Activated CD8-positive, alpha-beta memory T cell treated with anti-CD3 and anti-CD28 coated beads, Interleukin-2, amount 50 U/mL, for 24 hours (primary cell): Measurements from ENCODE around the gene PCDH9.

Experiments
- DNase-seq: peaks from one replicate; pipeline ENCODE4 v3.0.0-alpha.2; 2020; ENCODE audit errors: extremely low read depth

Gene PCDH9, protein sequence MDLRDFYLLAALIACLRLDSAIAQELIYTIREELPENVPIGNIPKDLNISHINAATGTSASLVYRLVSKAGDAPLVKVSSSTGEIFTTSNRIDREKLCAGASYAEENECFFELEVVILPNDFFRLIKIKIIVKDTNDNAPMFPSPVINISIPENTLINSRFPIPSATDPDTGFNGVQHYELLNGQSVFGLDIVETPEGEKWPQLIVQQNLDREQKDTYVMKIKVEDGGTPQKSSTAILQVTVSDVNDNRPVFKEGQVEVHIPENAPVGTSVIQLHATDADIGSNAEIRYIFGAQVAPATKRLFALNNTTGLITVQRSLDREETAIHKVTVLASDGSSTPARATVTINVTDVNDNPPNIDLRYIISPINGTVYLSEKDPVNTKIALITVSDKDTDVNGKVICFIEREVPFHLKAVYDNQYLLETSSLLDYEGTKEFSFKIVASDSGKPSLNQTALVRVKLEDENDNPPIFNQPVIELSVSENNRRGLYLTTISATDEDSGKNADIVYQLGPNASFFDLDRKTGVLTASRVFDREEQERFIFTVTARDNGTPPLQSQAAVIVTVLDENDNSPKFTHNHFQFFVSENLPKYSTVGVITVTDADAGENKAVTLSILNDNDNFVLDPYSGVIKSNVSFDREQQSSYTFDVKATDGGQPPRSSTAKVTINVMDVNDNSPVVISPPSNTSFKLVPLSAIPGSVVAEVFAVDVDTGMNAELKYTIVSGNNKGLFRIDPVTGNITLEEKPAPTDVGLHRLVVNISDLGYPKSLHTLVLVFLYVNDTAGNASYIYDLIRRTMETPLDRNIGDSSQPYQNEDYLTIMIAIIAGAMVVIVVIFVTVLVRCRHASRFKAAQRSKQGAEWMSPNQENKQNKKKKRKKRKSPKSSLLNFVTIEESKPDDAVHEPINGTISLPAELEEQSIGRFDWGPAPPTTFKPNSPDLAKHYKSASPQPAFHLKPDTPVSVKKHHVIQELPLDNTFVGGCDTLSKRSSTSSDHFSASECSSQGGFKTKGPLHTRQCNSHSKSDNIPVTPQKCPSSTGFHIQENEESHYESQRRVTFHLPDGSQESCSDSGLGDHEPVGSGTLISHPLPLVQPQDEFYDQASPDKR (N-terminal part only)

DNA sequence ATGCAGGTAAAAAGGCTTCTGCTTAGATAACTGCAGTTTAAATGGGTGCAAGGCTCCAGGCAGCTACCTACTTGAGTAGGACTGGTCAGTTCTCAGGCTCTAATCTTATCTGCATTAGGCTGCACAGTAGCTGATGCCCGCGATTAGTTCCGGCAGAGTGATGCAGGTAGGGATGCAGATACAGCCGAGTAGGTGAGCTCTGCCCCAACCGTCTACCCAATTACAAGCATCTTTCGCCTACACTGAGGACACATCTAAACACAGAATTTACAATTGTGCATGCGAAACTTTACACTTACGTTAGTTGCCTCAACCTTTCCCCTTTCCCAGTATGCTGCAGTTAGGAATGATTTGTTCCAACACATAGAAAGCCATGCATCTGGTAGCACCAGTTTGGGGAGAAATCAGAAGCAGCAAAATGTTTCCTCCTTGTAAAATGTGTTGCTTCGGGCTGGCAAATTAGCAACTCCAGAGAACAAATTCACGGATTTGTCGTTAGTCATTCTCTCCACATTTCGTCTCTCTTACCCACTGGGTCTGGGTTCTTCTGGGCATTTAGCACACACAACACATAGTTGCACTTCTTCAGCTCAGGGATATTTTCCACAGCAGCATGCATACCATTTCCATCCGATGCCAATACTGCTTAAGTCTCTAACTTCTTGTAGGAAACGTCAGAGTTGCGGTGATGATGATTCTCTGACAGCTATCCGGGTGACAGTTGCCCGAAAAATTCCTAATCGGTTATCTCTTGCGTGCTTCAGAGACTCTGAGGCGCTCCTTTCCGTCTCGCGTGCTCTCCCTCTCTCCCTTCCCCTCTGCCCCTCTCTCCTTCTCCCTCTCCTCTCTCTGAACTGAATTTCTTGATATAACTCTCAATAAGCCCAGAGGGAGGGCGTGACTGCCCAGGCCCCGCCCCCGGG lies at the start of gene PCDH9:
Gene PCDH9 (minus strand): TSS at position 856 of the 923 bp plus-strand sequence. CDS start 1,896 bp downstream, outside the sequence.
- no peak for DNase-seq

DNA sequence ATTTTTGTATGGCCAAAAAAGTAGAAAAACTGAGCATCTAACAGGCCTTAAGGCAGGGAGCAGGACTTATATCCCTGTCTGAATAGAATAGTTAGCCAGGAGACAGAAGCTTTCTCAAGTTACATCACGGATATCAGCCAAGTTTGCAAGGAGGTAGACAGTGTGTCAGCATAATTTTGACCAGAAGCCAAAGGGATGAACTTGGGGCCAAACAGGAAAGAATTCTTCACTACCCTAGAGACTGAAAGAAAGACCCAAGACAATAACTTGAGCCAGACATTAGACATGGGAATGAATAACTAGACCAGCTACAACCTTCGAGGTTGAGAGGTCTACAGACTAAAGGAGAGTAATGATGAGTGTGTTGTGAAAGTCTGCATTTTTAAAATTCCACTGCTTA lies 48.1 kb upstream of the PCDH9 start:
- no peak for DNase-seq

DNA sequence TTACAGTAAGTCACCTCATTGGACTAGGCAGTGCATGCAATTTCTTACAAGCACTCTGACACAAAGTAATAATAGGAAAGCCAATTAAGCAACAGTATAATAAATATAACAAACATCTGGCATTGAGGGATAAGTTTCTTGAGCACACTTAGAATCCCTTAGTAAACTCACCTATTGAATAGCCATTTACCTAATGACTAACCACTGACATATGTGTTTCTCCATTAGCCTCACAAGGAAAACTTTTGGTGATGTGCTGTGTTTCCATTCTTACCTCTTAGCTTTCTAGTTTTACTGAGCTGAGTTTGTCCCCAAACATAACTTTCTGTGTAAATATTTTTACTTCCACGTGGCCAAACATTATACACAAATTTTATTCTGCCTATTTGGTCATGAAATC lies 47.4 kb upstream of the PCDH9 start:
- DNase-seq: no peak

DNA sequence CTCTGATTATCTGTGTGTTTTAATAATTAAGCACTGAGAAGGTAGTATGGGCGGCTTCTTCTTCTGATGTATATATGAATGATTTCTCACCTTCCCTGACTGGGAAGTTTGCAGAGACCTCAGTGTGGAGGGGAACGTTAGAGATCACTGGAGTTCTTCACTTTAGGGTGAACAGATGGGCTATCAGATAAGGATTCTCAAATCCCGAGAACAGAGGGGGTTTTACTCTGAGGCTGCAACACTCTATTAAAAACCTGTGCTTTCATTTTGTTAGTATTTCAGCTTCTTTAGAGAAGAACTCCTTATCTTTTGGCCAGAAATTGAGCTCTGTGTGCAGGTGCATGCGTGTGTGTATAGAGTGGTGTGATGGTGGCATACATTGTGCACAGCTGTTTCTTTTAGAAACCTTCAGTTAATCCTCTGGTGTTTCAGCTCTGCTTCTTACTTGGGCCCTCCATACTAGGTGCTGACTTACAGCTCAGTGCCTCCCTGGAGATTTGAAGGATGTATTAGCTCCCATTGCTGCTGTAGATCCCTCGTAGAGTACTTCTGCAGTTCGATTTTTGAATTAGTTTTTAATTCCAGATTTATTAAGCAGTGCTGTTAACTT lies 45.3 kb upstream of the PCDH9 start:
- DNase-seq: no peak

DNA sequence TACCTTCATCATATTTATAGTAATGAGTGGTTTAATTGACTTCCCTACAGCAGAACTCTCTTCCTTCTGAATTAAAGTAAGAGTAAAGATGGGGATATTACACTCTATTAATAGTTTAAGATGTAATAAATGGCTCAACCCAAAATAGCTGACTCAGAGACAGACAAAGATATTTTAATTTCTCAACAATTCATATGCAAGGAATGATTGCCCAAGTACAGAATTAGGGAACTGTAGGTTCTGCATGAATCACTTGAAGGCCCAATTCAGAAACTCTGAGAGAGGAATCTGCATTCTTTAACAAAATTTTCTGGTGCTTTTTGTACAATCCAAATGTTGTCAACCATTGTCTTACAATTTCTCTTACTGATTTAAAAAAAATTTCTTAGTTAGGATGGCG lies 42.9 kb upstream of the PCDH9 start:
- no peak for DNase-seq

DNA sequence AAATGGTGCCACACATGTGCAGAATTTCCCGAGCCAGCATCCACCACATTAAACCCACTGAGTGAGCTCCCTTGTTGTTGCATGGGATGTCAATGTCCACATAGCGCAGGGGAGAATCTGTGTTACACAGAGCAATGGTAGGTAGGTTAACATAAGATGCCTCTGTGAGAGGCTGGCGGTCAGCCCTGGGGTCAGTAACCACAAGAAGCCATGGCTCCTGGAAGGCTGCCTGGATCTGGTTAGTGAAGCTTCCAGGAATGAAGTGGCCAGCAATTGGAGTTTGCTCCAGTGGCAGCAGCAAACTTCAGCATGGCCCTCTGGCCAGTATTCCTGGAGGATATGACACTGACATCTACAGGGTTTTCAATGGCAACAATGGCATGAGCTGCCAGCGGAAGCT lies 37.0 kb upstream of the PCDH9 start:
- no peak for DNase-seq

DNA sequence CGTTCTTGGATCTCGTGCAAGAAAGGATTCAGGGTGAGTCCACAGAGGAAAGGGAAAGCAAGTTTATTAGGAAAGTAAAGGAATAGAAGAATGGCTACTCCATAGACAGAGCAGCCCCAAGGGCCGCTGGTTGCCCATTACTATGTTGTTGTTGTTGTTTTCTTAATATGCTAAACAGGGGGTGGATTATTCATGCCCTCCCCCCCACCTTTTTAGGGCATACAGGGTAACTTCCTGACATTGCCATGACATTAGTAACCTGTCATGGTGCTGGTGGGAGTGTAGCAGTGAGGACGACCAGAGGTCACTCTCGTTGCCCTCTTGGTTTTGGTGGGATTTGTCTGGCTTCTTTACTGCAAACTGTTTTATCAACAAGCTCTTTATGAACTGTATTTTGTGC lies 29.1 kb upstream of the PCDH9 start:
- no peak for DNase-seq

DNA sequence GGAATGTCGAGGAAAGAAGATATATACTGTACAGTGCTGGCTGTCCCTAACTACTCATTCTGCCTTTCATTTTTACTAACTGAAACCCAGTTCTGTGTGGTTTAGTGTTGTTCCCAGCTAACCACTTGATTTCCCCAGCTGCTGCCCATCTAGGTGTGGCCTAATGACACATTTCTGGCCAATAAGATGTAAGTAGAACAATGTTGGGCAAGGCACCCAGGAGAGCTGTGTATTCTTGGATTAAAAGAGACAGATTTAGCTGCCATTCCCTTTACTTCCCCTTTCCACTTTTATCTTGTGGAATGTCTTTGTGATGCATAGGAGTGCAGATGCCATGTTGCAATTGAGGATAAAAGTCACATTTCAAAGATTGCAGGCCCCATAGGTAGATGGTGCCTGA lies 28.3 kb upstream of the PCDH9 start:
- no peak for DNase-seq

DNA sequence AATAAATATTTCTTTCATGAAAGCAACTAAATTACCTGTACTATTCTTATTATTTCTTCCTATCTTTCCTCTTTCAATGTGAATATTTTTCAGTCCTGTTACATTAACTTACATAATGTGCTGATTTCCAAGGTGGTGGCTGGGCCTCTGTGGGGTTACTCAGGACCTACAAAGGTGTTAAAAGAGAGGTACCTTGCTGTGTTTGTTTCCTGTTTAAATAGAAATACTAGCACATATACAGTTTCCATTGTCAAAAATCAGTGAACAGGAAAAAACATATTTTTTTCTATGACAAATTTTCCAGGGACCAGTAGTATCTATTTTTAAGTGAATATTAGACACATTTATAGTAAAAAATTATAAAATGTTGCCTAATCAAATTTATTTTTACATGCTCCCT lies 8.7 kb upstream of the PCDH9 start:
- no peak for DNase-seq

DNA sequence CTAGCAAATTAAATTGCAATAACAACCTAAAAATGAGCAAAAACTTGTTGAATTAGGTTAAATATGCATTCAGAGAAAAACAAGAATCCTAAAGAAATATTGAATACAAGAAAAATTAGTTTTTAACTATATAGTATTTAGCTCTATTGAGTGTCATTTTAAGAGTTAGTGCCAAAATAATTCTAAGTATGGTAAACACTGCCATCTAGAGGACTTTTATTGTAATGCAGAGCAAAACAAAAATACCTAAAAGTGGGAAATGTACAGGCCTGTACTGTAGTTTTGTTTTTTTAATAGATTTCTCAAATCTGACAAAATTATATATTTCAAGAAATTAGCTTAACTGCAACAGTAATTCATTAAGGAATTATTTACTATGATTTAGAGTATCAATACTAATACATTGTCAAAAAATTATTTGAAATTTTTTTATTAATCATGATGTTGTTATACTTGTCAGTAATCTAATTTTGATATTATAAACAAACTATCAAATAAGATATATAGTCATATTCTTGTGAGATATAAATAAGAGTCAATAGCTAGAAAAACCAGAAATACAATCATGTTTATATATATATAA lies 8.2 kb upstream of the PCDH9 start:
- no peak for DNase-seq

DNA sequence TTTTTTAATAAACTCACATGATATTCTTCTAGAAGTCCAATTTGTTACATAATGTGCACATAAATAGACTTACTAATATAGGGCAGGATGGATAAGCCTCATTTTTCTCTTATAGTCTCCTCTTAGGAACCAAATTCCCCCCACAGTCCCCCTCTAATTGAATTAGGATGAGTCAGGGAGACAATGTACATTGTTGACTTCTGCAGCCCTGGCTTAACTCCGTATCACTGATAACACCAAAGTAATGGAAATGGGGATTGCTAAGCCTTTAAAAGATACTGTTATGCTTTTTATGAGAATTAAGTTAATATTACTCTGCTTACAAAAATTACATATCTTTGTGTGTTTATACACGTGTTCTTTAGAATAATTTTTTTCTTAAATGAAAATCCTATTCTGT lies 5.1 kb upstream of the PCDH9 start:
- no peak for DNase-seq

DNA sequence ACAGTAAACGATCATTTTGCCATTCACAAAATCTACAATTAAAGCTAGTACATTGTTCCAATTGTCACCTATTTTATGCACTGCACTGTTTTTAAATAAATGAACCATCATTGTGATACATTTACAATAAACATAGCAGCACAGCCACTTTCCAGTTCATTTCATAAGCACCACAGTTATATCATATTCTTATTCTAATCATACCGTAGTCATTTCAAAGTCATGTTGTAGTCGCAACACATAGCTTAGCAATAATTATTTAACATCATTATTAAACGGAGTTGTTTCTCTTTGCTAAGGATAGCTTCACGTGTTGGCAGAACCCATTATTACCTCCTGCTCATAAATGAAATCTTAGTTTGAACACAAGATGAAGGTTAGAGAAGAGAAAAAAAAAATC lies 2.2 kb upstream of the PCDH9 start:
- DNase-seq: no peak

DNA sequence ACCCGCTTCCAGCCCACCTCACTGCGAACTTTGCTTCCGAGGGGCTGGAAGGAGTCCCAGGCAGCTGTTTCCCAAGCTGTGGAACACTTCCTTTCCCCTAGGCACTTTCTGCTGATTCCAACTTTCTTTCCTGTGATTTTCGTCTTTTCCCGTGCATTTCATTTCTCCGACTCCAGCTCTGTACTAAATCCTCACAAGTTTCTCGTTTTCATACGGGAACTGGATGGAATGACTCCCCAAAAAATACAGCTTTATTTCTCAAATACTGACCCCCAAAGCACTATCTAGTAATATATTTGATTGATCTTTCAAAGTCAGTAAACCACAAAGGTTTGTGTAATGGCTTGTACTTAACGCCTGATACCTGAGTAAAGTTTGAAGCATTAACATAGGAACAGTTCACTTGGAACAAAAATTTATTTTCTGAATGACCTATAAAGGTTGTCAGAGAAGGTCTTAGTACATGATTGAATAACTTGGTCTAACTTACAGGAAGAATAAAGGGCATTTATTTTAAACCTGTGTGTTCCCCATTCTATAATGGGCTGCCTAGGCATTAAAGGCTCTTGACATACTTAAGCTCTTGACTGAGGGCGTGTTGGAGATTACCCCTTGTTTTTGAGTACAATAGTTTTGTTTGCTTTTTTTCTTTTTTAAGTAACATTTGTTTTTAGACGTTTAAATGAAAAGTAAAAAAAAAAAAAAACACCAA lies 1.3 kb upstream of the PCDH9 start:
- no peak for DNase-seq

DNA sequence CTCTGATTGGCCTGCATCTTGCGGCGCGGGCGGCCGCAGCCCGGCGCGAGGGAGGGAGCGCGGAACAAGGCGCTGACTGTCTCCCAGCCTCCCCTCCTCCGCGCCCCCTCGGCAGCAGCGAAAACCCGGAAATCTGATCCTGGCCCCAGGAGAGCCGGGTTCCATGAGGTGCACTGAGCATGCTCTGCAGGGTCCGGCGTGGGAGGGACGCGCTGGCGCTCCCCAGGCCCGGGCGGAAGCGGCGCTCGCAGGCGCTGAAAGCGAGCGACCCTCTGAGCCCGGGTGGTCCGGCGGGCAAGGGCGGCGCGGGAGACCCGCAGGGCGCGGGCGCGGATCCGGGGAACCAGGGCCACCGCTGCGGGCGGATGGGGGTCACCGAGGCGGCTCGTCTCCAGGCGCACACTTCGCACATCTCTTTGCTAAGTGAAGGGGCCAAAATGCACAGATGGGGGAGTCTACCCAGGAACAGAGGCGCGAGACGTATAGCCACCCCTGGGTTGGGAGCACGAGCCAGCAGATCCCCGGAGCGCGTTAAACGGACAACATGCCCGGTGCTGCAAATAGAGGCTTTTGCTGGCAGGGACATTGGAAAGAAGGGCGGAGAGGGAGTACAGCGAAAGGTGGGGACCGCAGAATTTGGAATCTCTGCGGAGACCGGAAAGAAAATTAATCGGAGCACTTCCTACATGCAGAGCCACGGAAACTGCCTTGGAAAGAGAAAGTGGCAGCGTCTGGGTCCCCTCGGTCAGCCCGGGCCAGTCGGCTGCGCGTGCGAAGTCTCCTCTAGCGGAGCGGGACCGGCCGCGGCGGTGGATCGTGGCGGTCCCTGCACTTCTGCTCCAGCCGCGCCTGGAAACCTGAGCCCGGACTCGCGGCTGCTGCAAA lies 510 bp upstream of the PCDH9 start:
- DNase-seq: peak; percentile 72

DNA sequence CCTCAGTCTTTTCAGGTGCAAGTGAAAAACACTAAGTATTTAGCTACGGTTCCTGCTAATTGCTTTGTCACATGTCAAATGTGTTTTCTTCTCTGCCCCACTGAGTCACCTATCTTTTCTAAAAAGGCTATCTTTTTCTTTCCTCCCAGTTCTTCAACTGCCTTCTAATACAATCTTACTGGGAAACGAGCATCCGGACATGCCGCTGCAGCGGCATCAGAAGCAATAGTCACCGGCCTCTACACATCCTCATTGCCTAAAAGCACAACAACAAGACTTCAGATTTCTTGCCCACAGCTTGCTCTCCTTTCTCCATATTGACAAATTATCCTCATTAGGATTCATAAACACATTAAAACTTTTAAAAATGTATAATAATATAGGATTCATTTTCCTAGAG lies 1.2 kb downstream of the PCDH9 start:
- DNase-seq: no peak

DNA sequence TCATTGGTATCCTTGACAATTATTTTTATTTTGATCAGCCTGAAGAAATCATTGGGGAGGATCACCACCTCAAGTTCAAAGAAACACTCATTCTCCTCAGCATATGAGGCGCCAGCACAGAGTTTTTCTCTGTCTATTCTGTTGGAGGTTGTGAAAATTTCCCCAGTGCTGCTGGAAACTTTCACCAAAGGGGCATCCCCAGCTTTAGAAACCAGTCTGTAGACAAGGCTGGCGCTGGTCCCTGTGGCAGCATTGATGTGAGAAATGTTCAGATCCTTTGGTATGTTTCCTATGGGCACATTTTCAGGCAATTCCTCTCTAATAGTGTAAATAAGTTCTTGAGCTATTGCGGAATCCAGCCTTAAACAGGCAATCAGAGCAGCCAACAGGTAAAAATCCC lies 2.1 kb downstream of the PCDH9 start:
- no peak for DNase-seq

DNA sequence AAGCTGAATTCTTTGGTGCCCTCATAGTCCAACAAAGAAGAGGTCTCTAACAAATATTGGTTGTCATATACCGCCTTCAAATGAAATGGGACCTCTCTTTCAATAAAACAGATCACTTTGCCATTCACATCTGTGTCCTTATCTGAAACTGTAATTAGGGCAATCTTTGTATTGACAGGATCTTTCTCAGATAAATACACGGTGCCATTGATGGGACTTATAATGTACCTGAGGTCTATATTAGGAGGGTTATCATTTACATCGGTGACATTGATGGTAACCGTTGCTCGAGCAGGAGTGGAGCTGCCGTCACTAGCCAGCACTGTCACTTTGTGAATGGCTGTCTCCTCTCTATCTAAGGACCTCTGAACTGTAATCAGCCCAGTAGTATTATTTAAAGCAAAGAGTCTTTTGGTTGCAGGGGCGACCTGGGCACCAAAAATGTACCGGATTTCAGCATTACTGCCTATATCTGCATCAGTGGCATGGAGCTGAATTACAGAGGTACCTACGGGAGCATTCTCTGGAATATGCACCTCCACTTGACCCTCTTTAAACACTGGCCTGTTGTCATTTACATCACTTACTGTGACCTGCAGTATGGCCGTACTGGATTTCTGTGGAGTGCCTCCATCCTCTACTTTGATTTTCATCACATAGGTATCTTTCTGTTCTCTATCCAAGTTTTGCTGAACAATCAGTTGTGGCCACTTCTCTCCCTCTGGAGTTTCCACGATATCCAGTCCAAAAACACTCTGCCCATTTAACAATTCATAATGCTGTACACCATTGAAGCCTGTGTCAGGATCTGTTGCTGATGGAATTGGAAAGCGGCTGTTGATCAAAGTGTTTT lies 2.8 kb downstream of the PCDH9 start:
- DNase-seq: no peak

DNA sequence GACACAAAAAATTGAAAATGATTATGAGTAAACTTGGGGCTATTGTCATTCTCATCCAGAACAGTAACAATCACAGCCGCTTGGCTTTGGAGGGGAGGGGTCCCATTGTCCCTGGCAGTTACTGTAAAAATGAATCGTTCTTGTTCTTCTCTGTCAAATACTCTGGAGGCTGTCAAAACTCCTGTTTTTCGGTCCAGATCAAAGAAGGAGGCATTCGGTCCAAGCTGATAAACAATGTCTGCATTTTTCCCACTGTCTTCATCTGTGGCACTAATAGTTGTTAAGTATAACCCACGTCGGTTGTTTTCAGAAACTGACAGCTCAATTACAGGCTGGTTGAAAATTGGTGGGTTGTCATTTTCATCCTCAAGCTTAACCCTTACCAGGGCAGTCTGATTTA lies 3.4 kb downstream of the PCDH9 start:
- no peak for DNase-seq
